SU-DHL-6 (cell line): Measurements from ENCODE around the gene SMAD5.

Experiments
- CTCF ChIP-seq: fragments of 200-600 bp; sonication (generic); IDR thresholded peaks from one replicate; pipeline ENCODE4 v1.5.1; 2017; ENCODE audit warnings: antibody characterized with exemption, mild to moderate bottlenecking, low read length, moderate library complexity; ENCODE audit not compliant: insufficient read depth, poor library complexity, severe bottlenecking
- EZH2phosphoT487 ChIP-seq: fragments of 200-600 bp; sonication (generic), shearing (Covaris generic); conservative IDR thresholded peaks from 2 replicates; pipeline ENCODE4 v1.6.1; 2018; ENCODE audit warnings: mild to moderate bottlenecking, antibody characterized with exemption, low read length, moderate library complexity, mixed read lengths

- TF ChIP-seq CTCF (no peak), EZH2phosphoT487 (no peak)
These were observed 3.2 kb upstream of the SMAD5 start for GRCh38 chr5:136129445-136129844.
